Endothelial cell of umbilical vein (primary cell): ENCODE data around the gene MYO6. TPM values are rescaled to one million over a fixed set of nuclear protein-coding genes. Genes with fewer than 3 reads are reported as not detected.

ENCODE experiments used
- BruUV-seq: library from RNA; stranded (reverse); fragments of 400-500 nt; replicated peaks from 2 replicates; lab custom pipeline; 2021; lab: Mats Ljungman, UMichigan
- CTCF ChIA-PET: fragments of 300-600, 350-600 bp; sonication (Branson Sonifier 250); formaldehyde crosslinking; loops from one replicate; lab custom pipeline; 2021; ENCODE audit warnings: antibody characterized with exemption, inconsistent platforms; lab: Charles Lee
- POLR2A ChIA-PET: fragments of 300-600, 350-600 bp; sonication (Branson Sonifier 250); formaldehyde crosslinking; loops from one replicate; lab custom pipeline; 2021; ENCODE audit warnings: antibody characterized with exemption, inconsistent platforms; lab: Charles Lee
- DNase-seq: peaks from one replicate; pipeline ENCODE4 v3.0.0-alpha.2; 2011; ENCODE audit warnings: low read depth, low spot score
- FAIRE-seq: peaks from 2 replicates; lab custom pipeline; 2011; peaks lifted over from hg19 to GRCh38; lab: Jason Lieb, UNC
- H2AFZ ChIP-seq: 2 replicates; pipeline ENCODE4 v1.6.0; 2012; ENCODE audit warnings: low read depth, low read length, control low read depth, inconsistent platforms
- H3K27ac ChIP-seq: 2 replicates; pipeline ENCODE4 v1.5.1; 2011; ENCODE audit warnings: low read depth, mild to moderate bottlenecking, control low read depth, low read length, moderate library complexity; ENCODE audit not compliant: insufficient read depth
- H3K27me3 ChIP-seq, 2 experiments: 2 replicates each; pipeline versions ENCODE4 v1.6.0 to v1.6.1; 2011; ENCODE audit warnings: low read length in 2 of 2, mixed read lengths in 1 of 2; ENCODE audit not compliant: control insufficient read depth in 2 of 2, insufficient read depth in 2 of 2
- H3K36me3 ChIP-seq, 2 experiments: 2 replicates in 1 of 2; 3 replicates in 1 of 2; pipeline ENCODE4 v1.5.1; 2011; ENCODE audit warnings: low read length in 2 of 2, mild to moderate bottlenecking in 1 of 2, moderate library complexity in 1 of 2; ENCODE audit not compliant: control insufficient read depth in 2 of 2, insufficient read depth in 2 of 2; ENCODE audit errors: extremely low read depth in 1 of 2
- H3K4me1 ChIP-seq: 3 replicates; pipeline ENCODE4 v1.5.1; 2011; ENCODE audit warnings: mild to moderate bottlenecking, low read length; ENCODE audit not compliant: control insufficient read depth, insufficient read depth; ENCODE audit errors: extremely low read depth
- H3K4me2 ChIP-seq: 2 replicates; pipeline ENCODE4 v1.6.1; 2011; ENCODE audit warnings: low read length, control low read depth, mixed read lengths; ENCODE audit not compliant: insufficient read depth
- H3K4me3 ChIP-seq, 3 experiments: fragments of 200-600 bp in 1 of 3; sonication (generic), shearing (Covaris generic) in 1 of 3; replicated peaks in 1 of 3; 2 replicates each; pipeline ENCODE4 v1.5.1; 2011 to 2016; ENCODE audit warnings: control low read depth in 3 of 3, low read length in 3 of 3, mild to moderate bottlenecking in 2 of 3, inconsistent platforms in 1 of 3, low read depth in 1 of 3, moderate library complexity in 1 of 3; ENCODE audit not compliant: insufficient read depth in 1 of 3
- H3K79me2 ChIP-seq: 2 replicates; pipeline ENCODE4 v1.6.0; 2012; ENCODE audit warnings: low read length, inconsistent platforms; ENCODE audit not compliant: control insufficient read depth, insufficient read depth
- H3K9ac ChIP-seq: replicated peaks from 2 replicates; pipeline ENCODE3; 2011; ENCODE audit warnings: low read length, control low read depth; ENCODE audit not compliant: insufficient read depth; ENCODE audit errors: extremely low read depth
- H3K9me1 ChIP-seq: replicated peaks from 3 replicates; pipeline ENCODE4 v1.6.0; 2011; ENCODE audit warnings: mild to moderate bottlenecking, low read length; ENCODE audit not compliant: control insufficient read depth, insufficient read depth; ENCODE audit errors: extremely low read depth
- H3K9me3 ChIP-seq: replicated peaks from 2 replicates; pipeline ENCODE4 v1.5.1; 2012; ENCODE audit warnings: low read length, inconsistent platforms; ENCODE audit not compliant: control insufficient read depth, insufficient read depth
- H4K20me1 ChIP-seq: replicated peaks from 2 replicates; pipeline ENCODE3; 2011; ENCODE audit warnings: mild to moderate bottlenecking, low read length; ENCODE audit not compliant: control insufficient read depth, insufficient read depth; ENCODE audit errors: extremely low read depth
- CTCF ChIP-seq, 2 donors: IDR thresholded peaks; 1 replicate in 1 of 2; 2 replicates in 1 of 2; pipeline ENCODE4 v1.5.1; 2011; ENCODE audit warnings: low read length in 2 of 2, mild to moderate bottlenecking in 2 of 2, moderate library complexity in 2 of 2, control low read depth in 1 of 2, inconsistent platforms in 1 of 2, low read depth in 1 of 2; ENCODE audit not compliant: insufficient read depth in 1 of 2; ENCODE audit errors: extremely low read depth in 1 of 2
- EZH2 ChIP-seq: IDR thresholded peaks from 2 replicates; pipeline ENCODE4 v1.6.1; 2012; ENCODE audit warnings: borderline replicate concordance, low read depth, mild to moderate bottlenecking, moderate library complexity, low read length, inconsistent platforms; ENCODE audit not compliant: severe bottlenecking
- FOS ChIP-seq: IDR thresholded peaks from 2 replicates; pipeline ENCODE4 v1.6.1; 2011; ENCODE audit warnings: mild to moderate bottlenecking, low read length, moderate library complexity, borderline replicate concordance; ENCODE audit not compliant: insufficient read depth
- GATA2 ChIP-seq: IDR thresholded peaks from 2 replicates; pipeline ENCODE4 v1.7.0; 2011; ENCODE audit warnings: low read depth, mild to moderate bottlenecking, moderate library complexity, mixed read lengths, low read length; ENCODE audit not compliant: insufficient read length, insufficient read depth
- JUN ChIP-seq: IDR thresholded peaks from 2 replicates; pipeline ENCODE4 v1.6.1; 2011; ENCODE audit warnings: borderline replicate concordance, low read depth; ENCODE audit not compliant: insufficient read length, insufficient read depth
- MAX ChIP-seq: IDR thresholded peaks from 2 replicates; pipeline ENCODE4 v1.6.1; 2011; ENCODE audit not compliant: insufficient read depth, insufficient read length
- MYC ChIP-seq: IDR thresholded peaks from one replicate; pipeline ENCODE4 v1.6.1; 2011; ENCODE audit warnings: mild to moderate bottlenecking, low read depth, low read length
- POLR2A ChIP-seq: IDR thresholded peaks from 2 replicates; pipeline ENCODE4 v1.6.1; 2012; ENCODE audit warnings: low read depth, mild to moderate bottlenecking, control low read depth, low read length
- POLR2AphosphoS5 ChIP-seq: IDR thresholded peaks from 2 replicates; pipeline ENCODE4 v1.6.1; 2012; ENCODE audit warnings: low read depth, mild to moderate bottlenecking, control low read depth, low read length, moderate library complexity; ENCODE audit not compliant: insufficient read depth
- dilution Hi-C: fragments of 300-500 bp; cut with MboI; formaldehyde crosslinking; loops from one replicate; pipeline ENCODE4 v1.15.0; 2019; ENCODE audit warnings: low sequenced_read_pairs; ENCODE audit not compliant: extremely low pct_ligation_motif_present
- intact Hi-C: fragments of 100-400 bp; cut with micrococcal nuclease; formaldehyde crosslinking; loops from one replicate; pipeline ENCODE4 v1.10.0; 2022
- polyA plus RNA-seq, 4 experiments: library from polyadenylated mRNA; depleted of rRNA in 3 of 4; stranded (reverse) in 3 of 4; unstranded in 1 of 4; fragments of >200 nt; gene quantifications; 2 replicates each; pipeline versions ENCODE4 v1.2.1 to v1.2.3, GENCODE V29; 2011 to 2012; ENCODE audit warnings: missing spikeins in 1 of 4
- total RNA-seq: library from RNA; stranded (reverse); gene quantifications from 2 replicates; pipeline ENCODE4 v1.2.3, GENCODE V29; 2021

Gene MYO6
- total and polyA plus RNA-seq, 2 donors (not counting 3 experiments of a cell fraction or from before 2014, with no cell fraction given): 15.5 to 68.0 TPM

DNA sequence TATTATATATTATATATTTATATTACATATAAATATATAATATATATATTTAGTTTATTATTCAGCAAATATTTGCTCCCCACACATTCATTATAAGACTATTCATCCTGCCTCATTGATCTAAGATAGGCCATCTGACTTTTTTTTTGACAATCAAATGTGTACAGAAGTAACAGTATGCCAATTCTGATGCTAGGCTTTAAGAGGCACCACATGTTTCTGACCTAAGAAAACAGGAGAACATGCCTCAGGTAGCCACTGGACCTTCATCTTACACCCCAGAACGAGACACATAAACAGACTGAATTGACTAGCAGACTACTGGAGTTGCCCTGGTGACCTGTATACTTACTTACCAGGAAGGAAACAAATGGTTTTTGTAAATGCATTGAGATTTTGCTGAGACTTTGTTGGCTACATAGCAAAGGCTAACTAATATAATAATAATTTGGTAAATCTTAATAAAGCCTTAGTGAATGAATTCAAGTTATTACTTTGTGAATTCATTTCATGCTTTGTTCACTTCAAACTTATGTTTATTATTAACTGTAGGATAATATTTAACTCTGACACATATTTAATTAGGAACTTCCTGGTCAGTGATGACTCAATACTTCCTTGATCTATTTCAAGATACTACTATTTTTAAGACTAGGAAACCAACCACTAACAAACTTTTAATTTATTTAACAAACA, 13.4 kb upstream of the MYO6 start:
- no peak overlapping the region for H2AFZ ChIP-seq
- BruUV-seq: no TSS peak
- CTCF ChIA-PET: no interaction called here

GRCh38 chr6:75743971-75744370, 5.1 kb upstream of the MYO6 start:
- Histone ChIP-seq H3K9ac (no peak overlapping the region), H3K4me3 (no peak overlapping the region), H3K9me1 (no peaks in the 10 kb centered on the region), H3K79me2 (no peaks in the 10 kb centered on the region), H3K27ac (no peak overlapping the region), H3K27me3 (no peaks in the 10 kb centered on the region), H4K20me1 (no peaks in the 10 kb centered on the region), H2AFZ (no peak overlapping the region), H3K36me3 (no peaks in the 10 kb centered on the region), H3K4me1 (peaks cover 9% of the 10 kb centered on the region), H3K4me2 (no peak overlapping the region), H3K9me3 (no peaks in the 10 kb centered on the region)
- ChIA-PET POLR2A (no interaction called here), CTCF (no interaction called here)
- DNase-seq (no peak), FAIRE-seq (no peak)
- dilution Hi-C loops (no loop called here), intact Hi-C loops (no loop called here)
- no TSS peak for BruUV-seq
- TF ChIP-seq MYC: no peak
- no peak for TF ChIP-seq FOS
- TF ChIP-seq EZH2: no peak
- TF ChIP-seq CTCF (IDR thresholded peaks at IDR 0.05; ENCODE audit: extremely low read depth in 1 of 2, insufficient read depth in 1 of 2, low read depth in 1 of 2, low read length in 2 of 2): no peak
- TF ChIP-seq MAX: no peak
- TF ChIP-seq GATA2: no peak
- TF ChIP-seq POLR2AphosphoS5: no peak
- no peak for TF ChIP-seq JUN
- TF ChIP-seq POLR2A: no peak

More for the DNA sequence above, 13.4 kb upstream of the MYO6 start:
- H3K9me1 ChIP-seq: no peaks in the 10 kb centered on the region
- peak overlapping the region; percentile 81 for H3K27ac ChIP-seq
- peaks cover 5% of the 10 kb centered on the region for H3K4me1 ChIP-seq
- H3K27me3 ChIP-seq: no peaks in the 10 kb centered on the region
- H3K4me3 ChIP-seq: peak overlapping the region in 1 of 3 experiments; percentile 26
- H3K9ac ChIP-seq: peak overlapping the region; percentile 45
- intact Hi-C loops: loop anchor here (2.0 kb wide), 1 partner anchor 15 kb away; no protein-coding TSS in a partner anchor
- H4K20me1 ChIP-seq: no peaks in the 10 kb centered on the region
- FAIRE-seq (peak; percentile 55), DNase-seq (peak; percentile 83)
- POLR2A ChIA-PET: no interaction called here
- peak overlapping the region; percentile 48 for H3K4me2 ChIP-seq
- dilution Hi-C loops: no loop called here
- H3K36me3 ChIP-seq: no peaks in the 10 kb centered on the region
- H3K79me2 ChIP-seq: no peaks in the 10 kb centered on the region
- peak; percentile 88 for TF ChIP-seq JUN
- TF ChIP-seq FOS: peak; percentile 57
- no peak for TF ChIP-seq POLR2A
- no peaks in the 10 kb centered on the region for H3K9me3 ChIP-seq
